COLO829 (cell line): ENCODE data around the gene TMIGD3.
A peak's percentile ranks its signal among the peaks of the same experiment; 100 is the strongest.

Source experiments
- DNase-seq: peaks from one replicate; pipeline ENCODE4 v3.0.0; 2012; ENCODE audit warnings: low spot score

The TMIGD3 gene

GRCh38 chr1:111474521-111474920 lies 28.9 kb downstream of the TMIGD3 start:
- no peak for DNase-seq

GRCh38 chr1:111474106-111474505 lies 29.3 kb downstream of the TMIGD3 start:
- no peak for DNase-seq

- DNase-seq: no peak
These were observed 31.9 kb downstream of the TMIGD3 start for GRCh38 chr1:111471538-111471937.

GRCh38 chr1:111471012-111471411 lies 32.4 kb downstream of the TMIGD3 start:
- no peak for DNase-seq

GRCh38 chr1:111470596-111470995 lies 32.8 kb downstream of the TMIGD3 start:
- no peak for DNase-seq

GRCh38 chr1:111469539-111469938 lies 33.9 kb downstream of the TMIGD3 start:
- no peak for DNase-seq

- no peak for DNase-seq
These were observed 34.7 kb downstream of the TMIGD3 start for GRCh38 chr1:111468717-111469100.

- no peak for DNase-seq
These were observed 35.3 kb downstream of the TMIGD3 start for GRCh38 chr1:111467865-111468716.

- DNase-seq: no peak
These were observed 37.0 kb downstream of the TMIGD3 start for GRCh38 chr1:111466480-111466879.

- DNase-seq: no peak
These were observed 37.7 kb downstream of the TMIGD3 start for GRCh38 chr1:111465754-111466153.

- DNase-seq: no peak
These were observed 40.3 kb downstream of the TMIGD3 start for GRCh38 chr1:111463029-111463683.

GRCh38 chr1:111462370-111463028 lies 40.9 kb downstream of the TMIGD3 start:
- DNase-seq: no peak

GRCh38 chr1:111461765-111462164 lies 41.7 kb downstream of the TMIGD3 start:
- no peak for DNase-seq

GRCh38 chr1:111455642-111456031 lies 47.8 kb downstream of the TMIGD3 start:
- DNase-seq: no peak

GRCh38 chr1:111454859-111455641 lies 48.4 kb downstream of the TMIGD3 start:
- no peak for DNase-seq

GRCh38 chr1:111453706-111454105 lies 49.7 kb downstream of the TMIGD3 start:
- DNase-seq: no peak

GRCh38 chr1:111452581-111452980 lies 50.9 kb downstream of the TMIGD3 start:
- no peak for DNase-seq

GRCh38 chr1:111450185-111450584 lies 53.2 kb downstream of the TMIGD3 start:
- no peak for DNase-seq

- no peak for DNase-seq
These were observed 53.8 kb downstream of the TMIGD3 start for GRCh38 chr1:111449703-111450017.

- DNase-seq: peak; percentile 98
These were observed 54.3 kb downstream of the TMIGD3 start, which contains the start of the genes ATP5PB and WDR77 for GRCh38 chr1:111448918-111449702. Gene ATP5PB, plus strand, starts transcription at chr1:111449464. Its CDS starts 78 bp downstream, at chr1:111449542. Gene WDR77, minus strand, starts transcription at chr1:111449256. Its CDS starts 87 bp downstream, at chr1:111449169.

GRCh38 chr1:111448482-111448917 lies 54.9 kb downstream of the TMIGD3 start:
- no peak for DNase-seq
